Choroid plexus epithelial cell (primary cell): ENCODE data around the gene FES.

Experiments used
- DNase-seq: peaks from one replicate; pipeline ENCODE4 v3.0.0-alpha.2; 2010; ENCODE audit warnings: low read depth
- H3K4me3 ChIP-seq: 2 replicates; pipeline ENCODE4 v1.5.1; 2011; ENCODE audit warnings: low read depth, mild to moderate bottlenecking, control low read depth, low read length, moderate library complexity
- CTCF ChIP-seq: conservative IDR thresholded peaks from 2 replicates; pipeline ENCODE4 v1.5.1; 2011; ENCODE audit warnings: low read depth, mild to moderate bottlenecking, control low read depth, inconsistent platforms, low read length, moderate library complexity

The FES gene

GRCh38 chr15:90938261-90938660 is 54.0 kb downstream of the FES start:
- TF ChIP-seq CTCF, result no peak

GRCh38 chr15:90939756-90940155 is 55.5 kb downstream of the FES start:
- DNase-seq, result no peak
- no peak for TF ChIP-seq CTCF
- H3K4me3 ChIP-seq, result no peak overlapping the region

More at GRCh38 chr15:90938261-90938660, 54.0 kb downstream of the FES start:
- DNase-seq, result no peak
- no peak overlapping the region for H3K4me3 ChIP-seq

- H3K4me3 ChIP-seq, result no peak overlapping the region
- no peak for DNase-seq
- no peak for TF ChIP-seq CTCF
Observed at GRCh38 chr15:90941038-90941437, 56.7 kb downstream of the FES start.

GRCh38 chr15:90942354-90943120 is 58.2 kb downstream of the FES start:
- TF ChIP-seq CTCF, result no peak
- no peak for DNase-seq
- no peak overlapping the region for H3K4me3 ChIP-seq

- H3K4me3 ChIP-seq, result no peak overlapping the region
- no peak for TF ChIP-seq CTCF
- no peak for DNase-seq
Observed at GRCh38 chr15:90945091-90945490, 60.8 kb downstream of the FES start.
